Gastroesophageal sphincter (tissue), 4 donors: ENCODE results near the gene SLC22A12. TPM values are rescaled to one million over a fixed set of nuclear protein-coding genes. Genes with fewer than 3 reads are reported as not detected.

Source experiments
- ATAC-seq: fragments of 150-250 bp; one replicate; pipeline ENCODE4 v1.9.1; 2016; ENCODE audit warnings: mild to moderate bottlenecking, moderate library complexity
- H3K27ac ChIP-seq, 4 donors: fragments of 200-600 bp; sonication (generic) in 3 of 4; 1 replicate in 3 of 4; 2 replicates in 1 of 4; pipeline ENCODE4 v1.5.1; 2016 to 2019
- H3K27me3 ChIP-seq: fragments of 200-600 bp; sonication (generic); one replicate; pipeline ENCODE4 v1.5.1; 2019
- H3K36me3 ChIP-seq, 2 donors: fragments of 200-600 bp; sonication (generic); one replicate each; pipeline ENCODE4 v1.5.1; 2019; ENCODE audit warnings: control low read depth in 1 of 2
- H3K4me1 ChIP-seq, 3 donors: fragments of 200-600 bp; sonication (generic); 1 replicate in 2 of 3; 2 replicates in 1 of 3; pipeline ENCODE4 v1.5.1; 2016 to 2019; ENCODE audit warnings: control low read depth in 2 of 3
- H3K4me3 ChIP-seq, 2 donors: fragments of 200-600 bp; sonication (generic); one replicate each; pipeline ENCODE4 v1.5.1; 2019; ENCODE audit warnings: mild to moderate bottlenecking in 1 of 2, moderate library complexity in 1 of 2
- H3K9me3 ChIP-seq, 3 donors: fragments of 200-600 bp; sonication (generic); one replicate each; pipeline ENCODE4 v1.5.1; 2017 to 2019; ENCODE audit warnings: control low read depth in 2 of 3
- EP300 ChIP-seq: sonication (generic); formaldehyde crosslinking; IDR thresholded peaks from one replicate; pipeline ENCODE4 v1.6.1; 2017; ENCODE audit warnings: antibody characterized with exemption, mild to moderate bottlenecking
- POLR2A ChIP-seq, 2 donors: fragments of 450-650 bp; IDR thresholded peaks; one replicate each; pipeline ENCODE4 v1.6.1; 2017; ENCODE audit warnings: antibody characterized with exemption in 2 of 2, mild to moderate bottlenecking in 2 of 2, moderate library complexity in 1 of 2
- POLR2AphosphoS5 ChIP-seq: sonication (generic); formaldehyde crosslinking; IDR thresholded peaks from one replicate; pipeline ENCODE4 v1.6.1; 2017; ENCODE audit warnings: antibody characterized with exemption
- WGBS, 2 donors: methylation state at CpG; one replicate each; pipeline ENCODE4 v1.1.5; 2018; ENCODE audit warnings: low coverage in 1 of 2; 5-methylcytosine and 5-hydroxymethylcytosine counted together
- total RNA-seq, 4 donors: library from RNA; depleted of rRNA; stranded (reverse); fragments of >200 nt; gene quantifications; one replicate each; pipeline ENCODE4 v1.1.0, GENCODE V29; 2016
- TF ChIP-seq, protein P1 (sequence below), 4 experiments: fragments of 200-600 bp in 2 of 4; fragments of 450-650 bp in 2 of 4; sonication (generic) in 1 of 4; IDR thresholded peaks; one replicate each; pipeline ENCODE4 v1.5.1; 2017 to 2019; ENCODE audit warnings: antibody characterized with exemption in 4 of 4, mild to moderate bottlenecking in 2 of 4, moderate library complexity in 2 of 4

Gene SLC22A12
- total RNA-seq, 4 donors from 2014 or later, result not detected

DNA sequence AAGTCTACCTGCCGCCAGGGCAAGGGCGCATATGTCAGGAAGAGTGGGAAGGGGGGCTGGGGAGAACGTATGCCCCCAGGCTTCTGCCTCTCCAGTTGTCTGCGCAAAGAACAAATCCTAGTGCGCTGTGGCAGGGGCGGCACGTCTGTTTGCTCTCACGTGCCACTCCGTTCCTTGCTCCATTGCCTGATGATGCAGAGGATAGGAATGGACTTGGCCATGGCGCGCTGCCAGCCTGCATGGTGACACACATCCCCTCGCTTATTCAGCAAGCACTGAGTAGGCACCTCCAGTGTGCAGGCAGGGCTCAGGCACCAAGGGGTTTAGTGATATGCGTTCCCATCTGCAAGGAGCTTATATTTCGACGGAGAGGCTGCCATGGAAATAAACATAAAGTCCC, 45.4 kb upstream of the SLC22A12 start:
- no peak for TF ChIP-seq POLR2A (IDR thresholded peaks at IDR 0.05)
- no peak for TF ChIP-seq EP300
- TF ChIP-seq, protein P1, sequence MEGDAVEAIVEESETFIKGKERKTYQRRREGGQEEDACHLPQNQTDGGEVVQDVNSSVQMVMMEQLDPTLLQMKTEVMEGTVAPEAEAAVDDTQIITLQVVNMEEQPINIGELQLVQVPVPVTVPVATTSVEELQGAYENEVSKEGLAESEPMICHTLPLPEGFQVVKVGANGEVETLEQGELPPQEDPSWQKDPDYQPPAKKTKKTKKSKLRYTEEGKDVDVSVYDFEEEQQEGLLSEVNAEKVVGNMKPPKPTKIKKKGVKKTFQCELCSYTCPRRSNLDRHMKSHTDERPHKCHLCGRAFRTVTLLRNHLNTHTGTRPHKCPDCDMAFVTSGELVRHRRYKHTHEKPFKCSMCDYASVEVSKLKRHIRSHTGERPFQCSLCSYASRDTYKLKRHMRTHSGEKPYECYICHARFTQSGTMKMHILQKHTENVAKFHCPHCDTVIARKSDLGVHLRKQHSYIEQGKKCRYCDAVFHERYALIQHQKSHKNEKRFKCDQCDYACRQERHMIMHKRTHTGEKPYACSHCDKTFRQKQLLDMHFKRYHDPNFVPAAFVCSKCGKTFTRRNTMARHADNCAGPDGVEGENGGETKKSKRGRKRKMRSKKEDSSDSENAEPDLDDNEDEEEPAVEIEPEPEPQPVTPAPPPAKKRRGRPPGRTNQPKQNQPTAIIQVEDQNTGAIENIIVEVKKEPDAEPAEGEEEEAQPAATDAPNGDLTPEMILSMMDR (IDR thresholded peaks at IDR 0.05), result no peak
- TF ChIP-seq POLR2AphosphoS5, result no peak
- Histone ChIP-seq H3K9me3 (no peaks in the 10 kb centered on the region), H3K27me3 (peaks cover 19% of the 10 kb centered on the region), H3K36me3 (no peaks in the 10 kb centered on the region), H3K4me3 (no peak overlapping the region), H3K27ac (no peak overlapping the region), H3K4me1 (no peaks in the 10 kb centered on the region)
- WGBS, 2 donors, result 80% methylated on average over 4 of the region's 15 CpGs; no CpG with 5 or more reads in 1 of the 2 donors
- ATAC-seq, result no peak

GRCh38 chr11:64546176-64546575, 44.8 kb upstream of the SLC22A12 start:
- Histone ChIP-seq H3K27me3 (peaks cover 19% of the 10 kb centered on the region), H3K4me1 (no peaks in the 10 kb centered on the region), H3K36me3 (no peaks in the 10 kb centered on the region), H3K27ac (no peak overlapping the region), H3K9me3 (no peaks in the 10 kb centered on the region), H3K4me3 (no peak overlapping the region)
- WGBS, 2 donors, result no CpG with 5 or more reads among the region's 2 CpGs
- no peak for TF ChIP-seq POLR2A (IDR thresholded peaks at IDR 0.05)
- TF ChIP-seq EP300, result no peak
- TF ChIP-seq POLR2AphosphoS5, result no peak
- TF ChIP-seq, protein P1 (IDR thresholded peaks at IDR 0.05), result no peak
- ATAC-seq, result no peak

- H3K4me3 ChIP-seq, result no peak overlapping the region
- no peaks in the 10 kb centered on the region for H3K4me1 ChIP-seq
- no peak for ATAC-seq
- H3K9me3 ChIP-seq, result no peaks in the 10 kb centered on the region
- peaks cover 19% of the 10 kb centered on the region for H3K27me3 ChIP-seq
- H3K27ac ChIP-seq, result no peak overlapping the region
- TF ChIP-seq EP300 (no peak), POLR2AphosphoS5 (no peak), POLR2A (IDR thresholded peaks at IDR 0.05) (no peak)
- TF ChIP-seq, protein P1 (IDR thresholded peaks at IDR 0.05), result no peak
- H3K36me3 ChIP-seq, result no peaks in the 10 kb centered on the region
- WGBS, 2 donors, result no CpG with 5 or more reads among the region's 8 CpGs
These were observed 44.4 kb upstream of the SLC22A12 start for GRCh38 chr11:64546600-64546999.

GRCh38 chr11:64549969-64550368, 41.1 kb upstream of the SLC22A12 start:
- H3K4me3 ChIP-seq, result no peak overlapping the region
- peaks cover 16% of the 10 kb centered on the region for H3K27me3 ChIP-seq
- H3K9me3 ChIP-seq, result no peaks in the 10 kb centered on the region
- no peak for ATAC-seq
- no peak overlapping the region for H3K27ac ChIP-seq
- WGBS, 2 donors, result 76 to 78% methylated on average over 4 of the region's 4 CpGs
- no peaks in the 10 kb centered on the region for H3K36me3 ChIP-seq
- TF ChIP-seq POLR2AphosphoS5 (no peak), EP300 (no peak), POLR2A (IDR thresholded peaks at IDR 0.05) (no peak)
- TF ChIP-seq, protein P1 (IDR thresholded peaks at IDR 0.05), result no peak
- peaks cover 0 to 19% (median 8%) of the 10 kb centered on the region in 3 donors for H3K4me1 ChIP-seq

DNA sequence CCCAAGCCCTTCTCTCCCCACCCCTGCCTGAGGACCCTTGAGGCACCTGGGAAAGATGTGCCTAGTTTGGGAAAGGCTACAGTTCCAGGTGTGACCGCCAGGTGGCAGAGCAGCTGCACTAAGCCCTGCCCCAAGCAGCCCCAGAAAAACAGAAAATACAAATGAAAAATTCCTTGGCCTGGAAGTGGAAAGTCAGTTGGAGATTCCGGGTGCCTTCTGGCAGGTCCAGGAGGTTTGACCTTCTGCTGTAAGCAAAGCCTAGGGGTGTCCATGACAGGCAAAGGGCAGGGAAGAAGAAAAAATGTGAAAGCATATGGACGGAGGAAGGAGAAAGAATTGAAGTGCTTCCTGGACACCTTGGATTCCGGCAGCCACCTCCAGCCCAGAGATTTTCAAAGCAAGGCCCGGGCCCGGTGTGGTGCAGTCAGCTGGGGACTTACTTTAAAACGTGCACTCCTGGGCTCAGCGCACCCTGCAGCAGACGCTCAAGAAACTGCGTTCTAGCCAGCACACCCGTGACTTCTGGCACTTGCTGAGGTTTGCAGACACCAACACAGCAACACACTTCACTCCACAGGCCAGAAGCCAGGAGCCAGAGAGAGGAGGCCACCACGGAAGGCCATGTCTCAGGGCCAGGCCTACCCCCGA, 37.3 kb upstream of the SLC22A12 start:
- Histone ChIP-seq H3K27me3 (no peaks in the 10 kb centered on the region), H3K4me3 (no peak overlapping the region), H3K27ac (peak overlapping the region in 3 of 4 donors; percentile 21 to 68 (median 65)), H3K4me1 (peaks cover 0 to 29% (median 10%) of the 10 kb centered on the region in 3 donors), H3K36me3 (no peaks in the 10 kb centered on the region), H3K9me3 (no peaks in the 10 kb centered on the region)
- peak; percentile 64 for ATAC-seq
- WGBS, 2 donors, result 7 to 16% methylated on average over 3 to 7 of the region's 13 CpGs
- TF ChIP-seq POLR2AphosphoS5 (no peak), EP300 (no peak), POLR2A (IDR thresholded peaks at IDR 0.05) (no peak)
- TF ChIP-seq, protein P1 (IDR thresholded peaks at IDR 0.05), result peak in 3 of 4 experiments; percentile 93 to 98 (median 96)
